Mucosa of descending colon (tissue), 3 donors: ENCODE measurements around the gene FERMT2. TPM values are rescaled to one million over a fixed set of nuclear protein-coding genes. Genes with fewer than 3 reads are reported as not detected.

Experiments used
- ATAC-seq: fragments of 200-7000 bp; cut with Tn5 transposase; one replicate; pipeline ENCODE4 v1.9.1; 2020; ENCODE audit warnings: mild to moderate bottlenecking, moderate library complexity
- DNase-seq, 3 donors: peaks; one replicate each; pipeline ENCODE4 v3.0.0-alpha.2; 2020
- H3K36me3 ChIP-seq: fragments of 200-600 bp; one replicate; pipeline ENCODE4 v1.8.0; 2021; ENCODE audit warnings: low read depth, mild to moderate bottlenecking
- H3K4me1 ChIP-seq: fragments of 200-600 bp; one replicate; pipeline ENCODE4 v1.8.0; 2021; ENCODE audit warnings: low read depth, mild to moderate bottlenecking
- H3K4me3 ChIP-seq: fragments of 200-600 bp; one replicate; pipeline ENCODE4 v1.8.0; 2021; ENCODE audit warnings: mild to moderate bottlenecking
- H3K9me3 ChIP-seq: fragments of 200-600 bp; one replicate; pipeline ENCODE4 v1.8.0; 2021; ENCODE audit warnings: mild to moderate bottlenecking
- CTCF ChIP-seq: fragments of 200-600 bp; IDR thresholded peaks from one replicate; pipeline ENCODE4 v1.8.0; 2022; ENCODE audit warnings: antibody characterized with exemption, mild to moderate bottlenecking
- intact Hi-C, 2 donors: fragments of 100-400 bp; cut with DNase I in 1 of 2; cut with micrococcal nuclease in 1 of 2; formaldehyde crosslinking; loops; one replicate each; pipeline versions ENCODE4 v1.11.0 to v1.11.1; 2022; cut with DNase I, micrococcal nuclease
- total RNA-seq, 3 donors: library from RNA; stranded (reverse); fragmentation: NEBNext Ultra II Directional in 2 of 3; extraction: Animal tissue kit (Norgen Biotek cat#: 25700) in 2 of 3; gene quantifications; one replicate each; pipeline versions ENCODE4 v1.2.1 to v1.2.4, GENCODE V29; 2021 to 2023
- donor health status: DM: no; HTN: no; CAD: no; lungs with moderate emphysema.
- donor health status: DM: no; HTN: no; CAD: no.
- donor health status: DM: no; HTN: yes; CAD: no.

The FERMT2 gene
- total RNA-seq, 3 donors from 2014 or later, result 6.9 to 228 (median 22.9) TPM

GRCh38 chr14:52834440-52834842 lies 116.4 kb downstream of the FERMT2 start:
- Histone ChIP-seq H3K4me3 (no peak overlapping the region), H3K36me3 (no peaks in the 10 kb centered on the region), H3K9me3 (no peaks in the 10 kb centered on the region), H3K4me1 (no peaks in the 10 kb centered on the region)
- TF ChIP-seq CTCF, result no peak
- intact Hi-C loops, result no loop called here
- ATAC-seq, result no peak
- DNase-seq, result no peak

DNA sequence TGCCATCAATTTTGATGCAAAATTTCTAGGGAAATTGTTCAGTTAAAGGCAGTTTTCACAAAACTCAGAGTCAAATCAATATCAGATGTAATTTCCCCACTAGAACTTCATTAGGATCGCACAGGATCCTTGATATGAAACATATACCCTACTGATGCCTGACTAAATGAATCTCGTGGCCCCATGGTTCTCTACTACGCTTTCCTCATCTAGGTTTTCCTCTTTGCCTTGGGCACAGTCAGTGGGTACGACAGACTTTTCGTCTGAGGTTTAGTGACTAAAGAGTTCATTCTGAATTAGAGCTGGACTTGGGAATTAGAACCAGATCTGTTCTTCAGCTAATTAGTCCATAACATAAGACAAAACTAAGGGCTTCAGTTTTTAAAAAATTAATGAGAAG lies 117.0 kb downstream of the FERMT2 start:
- H3K4me1 ChIP-seq, result no peaks in the 10 kb centered on the region

GRCh38 chr14:52829527-52830185 lies 121.2 kb downstream of the FERMT2 start:
- DNase-seq (no peak), ATAC-seq (no peak)
- no peak for TF ChIP-seq CTCF
- Histone ChIP-seq H3K4me1 (no peaks in the 10 kb centered on the region), H3K4me3 (no peak overlapping the region), H3K9me3 (no peaks in the 10 kb centered on the region), H3K36me3 (no peaks in the 10 kb centered on the region)
- intact Hi-C loops, result loop anchor here in 1 of 2 donors (10.0 kb wide), 1 partner anchor 225 kb away; no protein-coding TSS in a partner anchor

More for the DNA sequence above, 117.0 kb downstream of the FERMT2 start:
- no peak for DNase-seq
- ATAC-seq, result no peak
- no peak for TF ChIP-seq CTCF
- Histone ChIP-seq H3K4me3 (no peak overlapping the region), H3K36me3 (no peaks in the 10 kb centered on the region), H3K9me3 (no peaks in the 10 kb centered on the region)
- intact Hi-C loops, result no loop called here

GRCh38 chr14:52827426-52827825 lies 123.4 kb downstream of the FERMT2 start:
- TF ChIP-seq CTCF, result no peak
- DNase-seq (no peak), ATAC-seq (no peak)
- Histone ChIP-seq H3K4me3 (no peak overlapping the region), H3K9me3 (no peaks in the 10 kb centered on the region), H3K4me1 (no peaks in the 10 kb centered on the region), H3K36me3 (no peaks in the 10 kb centered on the region)
- intact Hi-C loops, result loop anchor here in 1 of 2 donors (10.0 kb wide), 1 partner anchor 227 kb away; no protein-coding TSS in a partner anchor

GRCh38 chr14:52825085-52825484 lies 125.8 kb downstream of the FERMT2 start:
- TF ChIP-seq CTCF, result no peak
- ATAC-seq, result no peak

More at GRCh38 chr14:52825085-52825484, 125.8 kb downstream of the FERMT2 start:
- peaks cover 8% of the 10 kb centered on the region for H3K4me1 ChIP-seq
- no peak overlapping the region for H3K4me3 ChIP-seq
- no peaks in the 10 kb centered on the region for H3K9me3 ChIP-seq
- DNase-seq, result no peak
- H3K36me3 ChIP-seq, result no peaks in the 10 kb centered on the region
- intact Hi-C loops, result loop anchor here in 1 of 2 donors (10.0 kb wide), 1 partner anchor 230 kb away; no protein-coding TSS in a partner anchor
